Anterior cingulate cortex (tissue), 58 donors: Measurements from ENCODE around the gene LGR5.
A peak's percentile ranks its signal among the peaks of the same experiment; 100 is the strongest.

Source experiments
- DNase-seq, 58 donors: peaks; one replicate each; lab custom pipeline; 2025; lab: John Stamatoyannopoulos, UW

LGR5 gene

DNA sequence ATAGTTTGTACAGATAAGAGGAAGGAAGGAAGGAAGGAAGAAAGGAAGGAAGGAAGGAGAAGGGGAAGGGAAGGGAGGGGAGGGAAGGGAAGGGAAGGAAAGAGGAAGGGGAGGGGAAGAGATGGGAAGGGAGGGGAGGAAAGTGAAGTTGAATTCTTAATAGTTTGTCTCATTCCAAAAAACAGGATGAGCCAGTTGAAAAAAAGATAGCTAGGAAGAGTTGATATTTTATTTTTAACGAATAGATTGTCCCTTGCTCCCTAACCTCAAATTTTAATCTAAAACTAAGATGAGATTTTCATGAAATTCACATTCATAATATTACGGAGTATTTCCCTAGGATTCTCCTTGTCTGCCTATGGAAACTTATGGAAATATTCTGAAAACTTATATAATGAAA, 143.3 kb downstream of the LGR5 start:
- no peak for DNase-seq

DNA sequence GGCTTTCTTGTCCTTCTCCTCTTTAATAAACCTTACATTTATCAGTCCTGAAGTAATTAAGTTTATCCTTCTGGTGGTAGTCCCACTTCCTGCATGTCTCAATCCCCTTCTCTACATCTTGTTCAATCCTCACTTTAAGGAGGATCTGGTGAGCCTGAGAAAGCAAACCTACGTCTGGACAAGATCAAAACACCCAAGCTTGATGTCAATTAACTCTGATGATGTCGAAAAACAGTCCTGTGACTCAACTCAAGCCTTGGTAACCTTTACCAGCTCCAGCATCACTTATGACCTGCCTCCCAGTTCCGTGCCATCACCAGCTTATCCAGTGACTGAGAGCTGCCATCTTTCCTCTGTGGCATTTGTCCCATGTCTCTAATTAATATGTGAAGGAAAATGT, 144.8 kb downstream of the LGR5 start:
- DNase-seq, result no peak

DNA sequence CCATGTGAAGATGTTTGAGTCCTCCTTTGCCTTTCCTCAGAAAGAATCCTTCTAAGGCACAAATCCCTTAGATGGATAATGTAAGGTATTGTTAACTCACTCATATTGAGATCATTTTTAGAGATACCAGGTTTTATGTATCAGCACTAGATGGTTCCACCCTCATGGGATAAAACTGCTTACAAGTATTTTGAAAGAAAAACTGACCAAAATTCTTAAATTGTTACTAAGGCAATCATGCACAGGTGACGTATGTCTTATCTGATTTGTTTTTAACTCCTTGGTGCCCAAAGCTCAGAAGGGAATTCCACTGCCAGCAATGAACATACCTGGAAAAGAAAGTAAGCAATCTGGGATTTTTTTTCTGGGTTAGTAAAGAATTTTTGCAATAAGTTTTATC, 145.6 kb downstream of the LGR5 start:
- DNase-seq, result no peak

GRCh38 chr12:71587012-71587411, 147.4 kb downstream of the LGR5 start:
- DNase-seq, result no peak

GRCh38 chr12:71589478-71589881, 149.9 kb downstream of the LGR5 start:
- DNase-seq, result no peak

- no peak for DNase-seq
Measured at GRCh38 chr12:71591601-71592000, 152.0 kb downstream of the LGR5 start.

- DNase-seq, result no peak
Measured at GRCh38 chr12:71592841-71593240, 153.2 kb downstream of the LGR5 start.

DNA sequence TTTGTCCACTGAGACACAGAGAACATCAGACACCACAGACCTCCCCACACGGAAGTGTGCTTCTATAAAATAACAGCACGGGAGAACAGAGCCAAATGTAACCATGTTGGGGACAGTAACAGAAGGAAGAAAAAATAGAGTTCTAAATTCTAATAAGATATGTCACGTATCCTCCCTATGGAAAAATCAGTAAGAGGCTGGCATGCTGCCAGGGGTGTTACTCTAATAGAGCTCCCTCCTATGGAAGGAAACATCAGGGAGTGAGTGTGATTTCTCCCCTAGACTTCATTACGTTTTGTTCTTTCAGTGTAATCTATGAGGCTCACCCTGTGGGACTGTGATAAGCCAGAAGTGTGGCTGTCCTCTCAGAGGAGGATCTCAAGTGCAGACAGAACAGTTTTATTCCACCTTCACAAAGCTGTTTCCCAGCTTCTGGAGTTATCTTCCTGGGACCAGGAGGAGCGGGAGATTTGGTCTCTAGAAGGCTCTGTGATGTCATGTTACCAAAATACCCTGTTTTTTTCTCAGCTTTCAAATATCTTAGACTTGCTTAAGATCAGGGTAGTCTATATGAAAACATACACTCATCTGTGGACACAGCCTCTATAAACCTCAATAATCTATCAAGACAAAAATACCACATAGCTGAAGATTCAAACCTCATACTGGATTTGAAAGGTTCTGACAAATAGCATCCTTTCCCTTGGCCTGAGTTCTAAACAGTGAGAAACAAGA, 154.8 kb downstream of the LGR5 start:
- DNase-seq, result peak in 1 of 58 donors; percentile 14

- no peak for DNase-seq
Measured at GRCh38 chr12:71599210-71599609, 159.6 kb downstream of the LGR5 start.

- DNase-seq, result no peak
Measured at GRCh38 chr12:71601546-71601945, 161.9 kb downstream of the LGR5 start.

DNA sequence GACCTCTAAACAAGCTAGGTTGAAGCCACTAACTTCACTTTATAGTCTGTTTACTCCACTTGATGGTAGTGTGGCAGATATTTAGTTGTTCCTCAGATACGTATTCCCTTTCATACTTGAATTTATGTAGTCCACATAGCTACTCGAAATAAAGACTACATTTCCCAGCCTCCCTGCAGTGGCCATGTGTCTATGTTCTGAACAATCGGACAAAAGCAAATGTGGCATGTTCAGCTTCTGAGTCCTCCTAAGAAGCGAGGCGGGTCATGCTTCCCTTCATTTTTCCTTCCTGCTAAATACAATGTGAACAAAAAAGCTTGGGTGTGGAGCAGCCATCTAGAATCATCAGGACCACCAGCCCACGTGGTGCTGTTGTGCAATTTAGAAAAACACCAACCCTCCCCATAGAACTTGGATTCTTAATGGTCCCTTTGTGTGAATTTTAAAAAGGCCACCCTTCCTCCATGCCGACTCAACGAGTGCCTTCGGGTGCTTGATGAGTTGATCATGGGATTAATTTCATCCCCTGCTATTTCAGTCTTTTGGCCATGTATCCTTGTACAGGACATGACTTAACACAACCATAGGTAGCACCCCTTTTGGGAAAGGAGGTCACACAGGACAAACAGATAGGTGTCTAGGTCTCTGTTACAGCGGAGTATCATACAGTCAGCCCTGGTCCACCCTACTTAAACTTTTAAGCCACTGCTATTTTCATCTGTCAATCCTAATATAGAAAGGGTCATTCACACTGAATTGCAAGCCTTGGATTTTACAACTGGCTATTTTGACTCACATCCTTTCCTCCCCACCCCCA, 163.4 kb downstream of the LGR5 start:
- DNase-seq, result peak in 2 of 58 donors; percentile 2 to 3

- DNase-seq, result no peak
Measured at GRCh38 chr12:71605039-71605438, 165.4 kb downstream of the LGR5 start.

- peak in 12 of 58 donors; percentile 0 to 21 (median 4) for DNase-seq
Measured at GRCh38 chr12:71607494-71608330, 168.1 kb downstream of the LGR5 start.

GRCh38 chr12:71610031-71610795, 170.6 kb downstream of the LGR5 start:
- DNase-seq, result no peak

DNA sequence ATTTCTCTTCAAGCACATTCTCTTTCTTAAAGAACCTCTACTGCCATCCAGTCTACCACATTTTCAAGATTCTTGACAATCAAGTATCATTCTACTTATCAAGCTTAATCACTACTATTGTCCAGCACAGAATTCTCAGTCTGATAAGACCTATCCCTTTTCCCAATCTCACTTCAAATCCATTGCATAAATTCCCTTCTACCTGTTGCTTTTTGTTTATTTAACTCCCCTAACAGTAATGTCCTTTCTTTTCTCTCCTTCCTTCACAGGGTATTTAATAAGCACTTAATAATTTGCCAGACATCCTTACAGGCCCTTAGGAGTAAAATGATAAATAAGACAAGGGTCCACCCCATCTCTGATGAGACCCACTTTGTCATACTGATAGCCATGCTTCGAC, 182.3 kb downstream of the LGR5 start:
- no peak for DNase-seq

GRCh38 chr12:71625476-71625875, 185.9 kb downstream of the LGR5 start:
- no peak for DNase-seq

- DNase-seq, result no peak
Measured at GRCh38 chr12:71626098-71626497, 186.5 kb downstream of the LGR5 start.

DNA sequence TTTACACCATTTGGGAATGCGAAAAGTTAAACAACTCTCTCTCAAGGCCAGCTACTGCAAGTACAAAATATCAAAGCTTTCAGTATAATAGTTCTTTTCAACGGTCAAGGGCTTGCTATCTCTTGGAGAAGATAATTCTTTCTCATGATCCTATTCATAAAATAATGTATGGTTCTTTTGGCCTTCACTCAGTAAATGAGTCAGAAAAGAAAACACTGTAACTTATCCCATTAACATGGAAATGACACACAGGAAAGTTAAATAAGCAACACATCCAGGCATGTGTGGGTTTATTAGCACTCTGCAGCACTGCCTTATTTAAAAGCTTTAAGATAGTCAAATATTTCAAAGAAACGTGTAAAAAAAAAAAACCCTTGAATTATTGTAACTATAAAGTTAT, 187.2 kb downstream of the LGR5 start:
- DNase-seq, result no peak

- DNase-seq, result no peak
Measured at GRCh38 chr12:71627438-71628002, 187.9 kb downstream of the LGR5 start.
